GM06990 (cell line): Measurements from ENCODE around the gene URB1.

ENCODE experiments used
- DNase-seq: peaks from one replicate; pipeline ENCODE4 v3.0.0-alpha.2; 2011; ENCODE audit not compliant: insufficient read length; ENCODE audit errors: extremely low read depth
- H3K27me3 ChIP-seq: replicated peaks from 2 replicates; pipeline ENCODE4 v1.6.0; 2011; ENCODE audit warnings: low read length; ENCODE audit not compliant: control insufficient read depth, insufficient read depth
- H3K36me3 ChIP-seq: 2 replicates; pipeline ENCODE4 v1.5.1; 2011; ENCODE audit warnings: low read length; ENCODE audit not compliant: control insufficient read depth, insufficient read depth
- H3K4me3 ChIP-seq: replicated peaks from 2 replicates; pipeline ENCODE4 v1.5.1; 2011; ENCODE audit warnings: low read depth, mild to moderate bottlenecking, control low read depth, low read length
- TF ChIP-seq, protein P1 (sequence below): IDR thresholded peaks from 2 replicates; pipeline ENCODE4 v1.5.1; 2011; ENCODE audit warnings: low read length, control low read depth, mild to moderate bottlenecking, inconsistent platforms; ENCODE audit not compliant: insufficient read depth, poor library complexity, severe bottlenecking

The URB1 gene

DNA sequence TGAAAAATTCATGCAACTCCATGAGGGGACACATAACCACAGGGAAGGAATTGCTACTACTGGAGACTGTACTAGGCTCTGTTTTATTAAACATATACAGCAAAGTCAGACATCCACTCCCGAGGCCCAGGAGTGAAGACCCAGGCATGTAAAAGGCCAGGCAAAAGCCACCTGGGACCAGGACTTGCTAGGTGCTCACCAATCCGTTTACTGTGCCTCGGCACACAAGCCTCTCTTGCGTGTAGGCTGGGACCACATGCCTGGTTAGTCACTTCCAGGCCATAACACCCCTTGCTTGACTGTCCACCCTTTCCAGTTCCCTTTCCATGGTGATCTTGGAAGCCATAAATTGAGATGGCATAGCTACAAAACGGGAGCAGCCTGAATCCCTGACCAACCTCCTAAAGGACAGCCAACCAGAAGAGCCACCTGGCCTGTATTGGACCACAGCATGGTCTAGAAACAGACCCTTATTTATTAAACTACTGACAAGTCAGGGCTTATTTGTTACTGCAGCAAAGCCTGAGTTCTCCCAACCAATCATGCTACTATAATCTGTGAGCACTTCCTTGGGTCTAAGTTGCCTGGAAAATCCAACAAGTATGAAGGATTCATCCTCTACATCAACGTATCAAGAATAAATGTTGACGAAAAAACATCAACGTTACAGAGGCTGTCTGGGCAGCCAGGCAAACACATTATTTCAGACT lies 39.7 kb downstream of the URB1 start:
- Histone ChIP-seq H3K36me3 (peaks cover 41% of the 10 kb centered on the region), H3K4me3 (no peak overlapping the region), H3K27me3 (no peaks in the 10 kb centered on the region)
- DNase-seq = no peak
- TF ChIP-seq, protein P1, sequence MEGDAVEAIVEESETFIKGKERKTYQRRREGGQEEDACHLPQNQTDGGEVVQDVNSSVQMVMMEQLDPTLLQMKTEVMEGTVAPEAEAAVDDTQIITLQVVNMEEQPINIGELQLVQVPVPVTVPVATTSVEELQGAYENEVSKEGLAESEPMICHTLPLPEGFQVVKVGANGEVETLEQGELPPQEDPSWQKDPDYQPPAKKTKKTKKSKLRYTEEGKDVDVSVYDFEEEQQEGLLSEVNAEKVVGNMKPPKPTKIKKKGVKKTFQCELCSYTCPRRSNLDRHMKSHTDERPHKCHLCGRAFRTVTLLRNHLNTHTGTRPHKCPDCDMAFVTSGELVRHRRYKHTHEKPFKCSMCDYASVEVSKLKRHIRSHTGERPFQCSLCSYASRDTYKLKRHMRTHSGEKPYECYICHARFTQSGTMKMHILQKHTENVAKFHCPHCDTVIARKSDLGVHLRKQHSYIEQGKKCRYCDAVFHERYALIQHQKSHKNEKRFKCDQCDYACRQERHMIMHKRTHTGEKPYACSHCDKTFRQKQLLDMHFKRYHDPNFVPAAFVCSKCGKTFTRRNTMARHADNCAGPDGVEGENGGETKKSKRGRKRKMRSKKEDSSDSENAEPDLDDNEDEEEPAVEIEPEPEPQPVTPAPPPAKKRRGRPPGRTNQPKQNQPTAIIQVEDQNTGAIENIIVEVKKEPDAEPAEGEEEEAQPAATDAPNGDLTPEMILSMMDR = no peak

DNA sequence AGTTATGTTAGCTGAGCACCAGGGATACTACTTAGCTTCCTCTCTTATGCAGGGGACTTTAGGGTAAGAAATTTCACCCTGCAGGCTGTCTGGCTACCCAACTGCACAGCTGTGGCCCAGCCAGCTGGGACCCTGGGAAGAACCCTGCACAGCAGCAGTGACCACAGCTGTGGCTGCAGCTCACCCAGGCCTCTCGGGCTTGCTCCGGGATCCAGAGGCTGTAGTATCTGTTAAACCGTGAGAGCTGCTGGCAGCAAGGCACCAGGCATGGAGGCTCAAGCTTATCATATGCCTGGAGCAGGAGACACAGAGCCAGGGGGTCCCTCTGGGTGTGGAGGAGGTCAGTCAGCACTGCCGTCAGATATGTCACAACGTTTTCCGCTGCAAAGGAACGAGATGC lies 40.3 kb downstream of the URB1 start:
- H3K36me3 ChIP-seq = peaks cover 44% of the 10 kb centered on the region
- H3K4me3 ChIP-seq = no peak overlapping the region
- H3K27me3 ChIP-seq = no peaks in the 10 kb centered on the region
- no peak for DNase-seq
- TF ChIP-seq, protein P1 = no peak

DNA sequence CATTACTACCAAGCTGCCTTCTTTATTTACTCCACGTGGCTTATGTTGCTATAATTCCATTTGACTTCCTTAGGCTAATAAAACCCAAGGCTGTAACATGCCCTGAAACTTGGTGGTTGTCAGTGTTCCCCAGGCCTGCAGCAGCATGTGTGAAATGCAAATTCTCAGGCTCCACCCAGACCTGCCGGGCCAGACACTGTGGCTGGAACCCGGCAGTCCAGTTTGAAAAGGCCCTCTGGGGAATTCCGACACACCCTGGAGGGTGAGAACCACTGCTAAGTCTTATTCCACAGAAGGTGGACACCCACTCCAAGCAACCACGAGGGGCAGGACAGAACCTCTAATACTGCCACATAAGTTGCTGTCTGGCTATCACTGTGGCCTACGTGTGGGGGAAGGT lies 41.4 kb downstream of the URB1 start:
- DNase-seq = no peak
- Histone ChIP-seq H3K27me3 (no peaks in the 10 kb centered on the region), H3K36me3 (peaks cover 55% of the 10 kb centered on the region), H3K4me3 (no peak overlapping the region)
- TF ChIP-seq, protein P1 = no peak

DNA sequence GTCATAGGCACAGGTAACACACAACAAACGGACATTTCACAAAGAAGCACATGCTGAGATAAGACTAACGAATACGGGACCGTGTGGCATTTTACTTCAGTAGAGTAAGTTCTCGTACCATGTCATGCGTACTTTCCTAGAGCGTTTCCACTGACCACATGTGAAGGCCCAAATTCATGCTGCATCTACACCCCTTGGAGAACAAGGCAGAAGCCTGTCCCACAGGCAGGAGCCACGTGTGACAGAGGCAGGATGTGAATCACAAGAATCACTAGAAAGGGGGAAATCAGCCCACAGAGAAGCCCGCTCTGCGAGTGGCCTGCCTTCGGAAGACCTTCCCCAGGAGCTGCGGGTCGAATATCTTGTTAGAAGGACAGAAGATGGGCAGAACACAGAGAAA lies 41.8 kb downstream of the URB1 start:
- Histone ChIP-seq H3K27me3 (no peaks in the 10 kb centered on the region), H3K4me3 (no peak overlapping the region), H3K36me3 (peaks cover 54% of the 10 kb centered on the region)
- no peak for DNase-seq
- TF ChIP-seq, protein P1 = no peak

DNA sequence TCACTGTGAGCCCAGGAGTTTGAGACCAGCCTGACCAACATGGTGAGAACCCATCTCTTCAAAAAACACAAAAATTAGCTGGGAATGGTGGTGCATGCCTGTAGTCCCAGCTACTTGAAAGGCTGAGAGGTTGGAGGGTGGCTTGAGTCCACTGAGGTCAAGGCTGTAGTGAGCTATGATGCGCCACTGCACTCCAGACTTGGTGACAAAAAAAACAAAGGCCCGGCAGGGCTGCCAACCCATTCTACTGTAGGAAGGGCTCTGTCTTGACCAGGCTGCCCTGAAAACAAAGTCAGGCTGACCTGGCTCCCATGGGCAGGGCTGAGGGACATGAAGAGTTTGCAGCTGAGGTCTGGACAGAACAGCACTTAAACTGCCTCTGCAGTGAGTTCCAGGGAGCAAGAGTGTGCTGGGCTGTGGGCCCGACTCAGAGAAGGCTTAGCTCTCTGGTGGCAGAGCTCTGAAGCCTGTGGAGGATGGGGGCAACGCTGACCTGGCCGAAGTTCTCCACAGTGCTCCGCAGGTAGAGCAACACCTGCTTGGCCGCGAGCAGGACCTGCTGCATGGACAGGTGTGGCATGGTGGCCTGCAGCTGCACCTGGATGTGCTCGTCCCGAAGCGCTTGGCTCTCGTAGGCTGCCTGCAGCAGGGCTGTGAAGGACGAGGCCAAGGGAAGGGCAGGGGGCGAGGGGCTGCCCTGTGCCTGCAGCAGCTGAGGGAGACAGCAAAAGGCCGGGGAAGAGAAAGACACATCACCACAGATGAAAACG lies 42.4 kb downstream of the URB1 start:
- TF ChIP-seq, protein P1 = no peak
- no peak for DNase-seq
- H3K4me3 ChIP-seq = no peak overlapping the region
- H3K36me3 ChIP-seq = peaks cover 59% of the 10 kb centered on the region
- no peaks in the 10 kb centered on the region for H3K27me3 ChIP-seq
